Colon (tissue), 2 donors: ENCODE measurements around the gene GABRP.
"Not testable (repeated sequence)": the region's sequence is repeated elsewhere in the genome, so short reads cannot be mapped to it uniquely, and the experiment has no call there.

Experiments used
- FAIRE-seq: peaks from 2 replicates; lab custom pipeline; 2012; peaks lifted over from hg19 to GRCh38; lab: Jason Lieb, UNC
- donor health status: control.
- donor health status: control.

Gene GABRP

GRCh38 chr5:170795154-170795553, 11.6 kb downstream of the GABRP start:
- FAIRE-seq = no peak

GRCh38 chr5:170805666-170806065, 22.1 kb downstream of the GABRP start:
- no peak for FAIRE-seq

GRCh38 chr5:170809551-170809950, 26.0 kb downstream of the GABRP start:
- FAIRE-seq = no peak

DNA sequence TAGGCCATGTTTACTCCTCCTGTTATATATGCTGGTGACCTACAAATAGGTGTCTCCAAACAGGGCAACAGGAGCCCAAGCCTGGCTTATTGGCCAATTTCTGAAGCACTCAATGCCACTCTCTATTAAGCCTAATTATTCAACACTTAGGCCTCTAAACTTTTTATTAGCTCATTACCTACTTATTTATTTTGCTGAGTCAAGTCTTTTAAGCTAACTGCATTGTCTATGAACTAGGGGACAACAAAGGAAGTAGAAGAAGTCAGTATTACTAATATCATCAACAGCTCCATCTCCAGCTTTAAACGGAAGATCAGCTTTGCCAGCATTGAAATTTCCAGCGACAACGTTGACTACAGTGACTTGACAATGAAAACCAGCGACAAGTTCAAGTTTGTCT, 28.2 kb downstream of the GABRP start:
- FAIRE-seq = no peak

DNA sequence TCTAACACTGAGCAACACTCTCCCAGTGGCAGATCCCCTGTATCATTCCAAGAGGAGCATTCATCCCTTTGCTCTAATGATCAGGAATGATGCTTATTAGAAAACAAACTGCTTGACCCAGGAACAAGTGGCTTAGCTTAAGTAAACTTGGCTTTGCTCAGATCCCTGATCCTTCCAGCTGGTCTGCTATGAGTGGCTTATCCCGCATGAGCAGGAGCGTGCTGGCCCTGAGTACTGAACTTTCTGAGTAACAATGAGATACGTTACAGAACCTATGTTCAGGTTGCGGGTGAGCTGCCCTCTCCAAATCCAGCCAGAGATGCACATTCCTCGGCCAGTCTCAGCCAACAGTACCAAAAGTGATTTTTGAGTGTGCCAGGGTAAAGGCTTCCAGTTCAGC, 29.7 kb downstream of the GABRP start:
- no peak for FAIRE-seq

GRCh38 chr5:170817195-170817594, 33.7 kb downstream of the GABRP start:
- FAIRE-seq = no peak

DNA sequence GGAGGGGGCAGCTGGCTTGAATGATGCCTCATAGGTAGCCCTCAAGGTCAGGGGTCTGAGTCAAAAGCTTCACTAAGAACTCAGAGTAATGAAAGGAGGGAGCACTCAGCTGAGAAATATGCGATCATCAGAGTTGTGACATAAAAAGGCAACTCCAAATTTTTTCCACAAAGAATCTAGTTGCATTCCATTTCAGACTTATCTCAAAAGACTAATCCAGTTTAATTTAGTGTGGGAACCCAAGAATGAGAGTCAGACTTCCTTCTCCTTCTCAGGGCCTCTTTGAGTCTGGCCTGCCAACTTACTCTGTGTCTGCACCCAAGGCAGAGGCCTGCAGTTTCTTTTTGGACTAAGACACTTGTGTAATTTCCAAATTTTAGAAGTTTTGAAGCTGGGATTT, 34.7 kb downstream of the GABRP start:
- no peak for FAIRE-seq

DNA sequence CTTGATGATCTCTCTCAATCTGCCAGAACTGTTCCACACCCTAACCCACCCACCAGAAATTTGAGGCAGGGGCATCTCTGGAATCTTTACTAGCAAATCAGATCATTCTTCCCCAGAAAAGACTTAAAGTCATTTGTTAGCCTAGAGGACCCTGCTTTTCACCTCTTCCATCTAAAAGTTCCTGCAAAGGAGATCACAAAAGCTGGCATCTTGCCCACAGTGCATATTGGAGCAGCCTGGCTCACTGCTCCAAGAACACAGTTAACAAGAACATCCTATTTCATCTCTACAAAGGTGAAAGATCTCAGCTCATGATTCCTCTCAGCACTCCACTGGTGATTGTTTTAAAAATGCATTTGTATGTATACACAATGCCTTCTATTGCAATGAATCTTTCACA, 36.3 kb downstream of the GABRP start:
- FAIRE-seq = no peak

DNA sequence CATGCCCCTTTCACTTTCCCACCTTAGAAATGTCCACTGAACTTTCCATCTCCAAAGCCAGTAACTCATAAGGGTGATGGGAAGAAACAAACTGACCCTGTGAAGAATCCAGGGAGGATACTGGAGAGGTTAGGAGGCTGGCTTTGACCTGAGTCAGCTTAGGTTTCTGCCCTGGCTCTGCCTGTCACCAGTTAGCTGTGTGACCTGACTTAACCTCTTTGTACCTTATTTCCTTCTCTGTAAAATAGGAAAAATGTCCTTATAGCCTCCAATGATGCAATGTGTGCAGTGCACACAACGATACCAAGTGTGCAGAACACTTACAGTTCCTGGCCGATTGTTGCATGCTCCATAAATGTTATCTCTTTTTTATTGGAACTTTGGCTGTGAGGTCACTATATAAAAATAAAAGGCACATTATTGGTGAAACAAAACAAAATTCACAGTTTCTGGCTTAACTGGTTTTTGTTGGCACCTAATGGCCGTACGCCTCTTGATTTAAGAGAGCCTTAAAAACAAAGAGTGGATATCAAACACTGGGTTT, 37.8 kb downstream of the GABRP start:
- FAIRE-seq = no peak

- no peak for FAIRE-seq
Observed at GRCh38 chr5:170826117-170826516, 42.6 kb downstream of the GABRP start.

- no peak for FAIRE-seq
Observed at GRCh38 chr5:170832241-170832640, 48.7 kb downstream of the GABRP start.

- not testable (repeated sequence) for FAIRE-seq
Observed at GRCh38 chr5:170833981-170834380, 50.5 kb downstream of the GABRP start.

DNA sequence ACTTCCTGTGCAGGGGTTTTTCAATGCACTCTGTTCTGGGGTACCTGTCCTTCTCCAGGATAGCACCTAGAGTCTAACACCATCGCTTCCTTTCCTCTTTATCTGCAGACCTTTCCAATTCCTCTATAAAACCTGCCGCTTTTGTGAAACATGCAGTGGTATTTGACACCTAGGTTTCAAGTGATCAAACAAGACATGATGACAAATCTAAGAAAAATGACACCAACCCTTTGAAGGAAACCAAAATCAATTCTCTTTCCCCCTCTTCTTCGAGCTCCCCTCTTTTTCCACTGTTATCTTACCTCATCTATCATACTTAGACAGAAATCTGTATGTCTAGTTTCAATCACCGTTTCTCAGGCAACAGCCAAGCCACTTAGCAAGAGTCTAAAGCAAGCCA, 52.7 kb downstream of the GABRP start:
- no peak for FAIRE-seq

GRCh38 chr5:170843870-170844269, 60.3 kb downstream of the GABRP start:
- no peak for FAIRE-seq

DNA sequence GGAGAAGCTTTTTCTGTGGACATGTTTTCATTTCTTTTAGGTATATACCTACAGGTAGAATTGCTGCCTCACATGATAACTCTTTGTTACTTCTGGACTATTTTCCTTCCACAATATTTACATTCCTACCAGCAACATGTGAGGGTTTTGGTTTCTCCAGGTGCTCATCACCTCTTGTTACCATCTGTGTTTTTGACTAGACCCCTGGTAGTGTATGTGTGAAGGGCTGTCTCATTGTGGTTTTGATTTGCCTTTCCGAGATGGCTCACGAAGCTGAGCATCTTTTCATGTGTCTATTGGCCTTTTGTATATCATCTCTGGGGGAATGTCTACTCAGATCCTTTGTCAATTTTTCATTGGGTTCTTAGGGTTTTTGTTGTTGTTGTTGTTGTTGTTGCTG, 61.1 kb downstream of the GABRP start:
- FAIRE-seq = no peak

- FAIRE-seq = no peak
Observed at GRCh38 chr5:170846416-170846815, 62.9 kb downstream of the GABRP start.

- no peak for FAIRE-seq
Observed at GRCh38 chr5:170846846-170847245, 63.3 kb downstream of the GABRP start.

GRCh38 chr5:170848033-170848432, 64.5 kb downstream of the GABRP start:
- FAIRE-seq = no peak

DNA sequence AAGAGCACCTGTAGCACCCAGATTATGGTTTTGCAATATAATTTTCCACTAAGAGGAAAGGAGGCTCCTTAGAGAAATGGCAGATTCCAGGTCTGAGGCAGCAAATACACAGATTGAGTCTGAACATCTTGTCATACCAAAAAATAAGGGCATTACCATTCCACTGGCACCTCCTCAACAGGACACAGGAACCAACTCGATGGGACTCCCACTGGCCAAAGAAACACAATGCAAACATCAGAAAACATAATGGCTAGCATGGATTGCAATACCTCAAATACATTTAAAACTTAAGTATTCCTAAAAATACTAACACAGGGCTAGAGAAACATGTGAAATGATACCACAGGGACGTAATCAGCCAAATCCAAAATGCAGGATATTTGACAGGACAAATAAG, 65.8 kb downstream of the GABRP start:
- FAIRE-seq = no peak

- FAIRE-seq = no peak
Observed at GRCh38 chr5:170854566-170854965, 71.0 kb downstream of the GABRP start.

- no peak for FAIRE-seq
Observed at GRCh38 chr5:170857066-170857465, 73.5 kb downstream of the GABRP start.

DNA sequence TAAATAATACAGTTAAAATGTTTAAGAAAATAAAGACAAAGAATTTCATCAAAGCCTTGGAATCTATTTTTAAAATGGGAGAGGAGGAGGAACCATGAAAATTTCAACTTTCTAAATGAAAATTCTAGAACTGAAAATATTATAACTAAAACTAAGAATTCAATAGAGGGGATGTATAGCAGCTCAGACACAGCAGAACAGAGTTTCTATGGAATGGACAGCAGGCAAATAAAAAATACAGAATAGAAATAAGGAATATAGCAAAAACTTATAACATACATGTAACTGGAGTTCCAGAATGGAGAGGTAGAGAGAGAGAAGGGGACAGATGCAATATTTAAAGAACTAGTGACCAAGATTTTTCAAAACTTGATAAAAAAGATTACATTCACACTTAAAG, 76.9 kb downstream of the GABRP start:
- FAIRE-seq = no peak

GRCh38 chr5:170860818-170861666, 77.5 kb downstream of the GABRP start:
- no peak for FAIRE-seq

DNA sequence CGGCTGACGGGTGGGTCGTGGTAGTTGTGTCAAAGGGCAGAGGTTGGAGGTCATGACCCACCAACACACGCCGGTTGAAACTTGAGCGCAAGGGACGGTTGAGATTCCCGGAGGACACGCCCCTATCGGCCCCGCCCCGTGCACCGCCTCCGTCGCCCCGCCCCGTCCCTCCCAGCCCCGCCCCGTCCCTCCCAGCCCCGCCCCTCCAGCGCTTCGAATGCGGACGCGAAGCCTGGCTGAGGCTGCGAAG, 78.1 kb downstream of the GABRP start:
- FAIRE-seq = no peak
